Spleen (tissue), 11 donors: ENCODE measurements around the gene CCDC180. TPM values are rescaled to one million over a fixed set of nuclear protein-coding genes. Genes with fewer than 3 reads are reported as not detected.

Experiments
- DNase-seq: peaks from one replicate; pipeline ENCODE4 v3.0.0-alpha.2; 2020
- H3K27ac ChIP-seq, 8 donors: fragments of 200-600 bp; sonication (generic) in 7 of 8; 1 replicate in 4 of 8; 2 replicates in 4 of 8; pipeline versions ENCODE4 v1.5.0 to v1.8.0; 2016 to 2021; ENCODE audit warnings: inconsistent platforms in 4 of 8, mild to moderate bottlenecking in 4 of 8, moderate library complexity in 1 of 8
- H3K27me3 ChIP-seq, 7 donors: fragments of 200-600 bp; sonication (generic) in 6 of 7; replicated peaks in 1 of 7; 1 replicate in 4 of 7; 2 replicates in 3 of 7; pipeline versions ENCODE4 v1.5.0 to v1.8.0; 2016 to 2021; ENCODE audit warnings: inconsistent platforms in 3 of 7, mild to moderate bottlenecking in 1 of 7
- H3K36me3 ChIP-seq, 6 donors: fragments of 200-600 bp; sonication (generic) in 5 of 6; 1 replicate in 4 of 6; 2 replicates in 2 of 6; pipeline versions ENCODE4 v1.5.0 to v1.8.0; 2016 to 2021; ENCODE audit warnings: inconsistent platforms in 2 of 6
- H3K4me1 ChIP-seq, 6 donors: fragments of 200-600 bp; sonication (generic) in 5 of 6; 1 replicate in 3 of 6; 2 replicates in 3 of 6; pipeline versions ENCODE4 v1.5.0 to v1.8.0; 2016 to 2021; ENCODE audit warnings: inconsistent platforms in 3 of 6
- H3K4me3 ChIP-seq, 8 donors: fragments of 200-600 bp; sonication (generic) in 7 of 8; 1 replicate in 4 of 8; 2 replicates in 4 of 8; pipeline versions ENCODE4 v1.5.0 to v1.8.0; 2016 to 2021; ENCODE audit warnings: inconsistent platforms in 4 of 8, mild to moderate bottlenecking in 4 of 8, moderate library complexity in 2 of 8
- H3K9me3 ChIP-seq, 8 donors: fragments of 200-600 bp; sonication (generic) in 7 of 8; 1 replicate in 4 of 8; 2 replicates in 4 of 8; pipeline versions ENCODE4 v1.5.0 to v1.8.0; 2016 to 2021; ENCODE audit warnings: inconsistent platforms in 4 of 8
- POLR2A ChIP-seq, 3 donors: fragments of 450-650 bp; IDR thresholded peaks; one replicate each; pipeline ENCODE4 v1.5.1; 2017; ENCODE audit warnings: antibody characterized with exemption in 3 of 3, mild to moderate bottlenecking in 1 of 3
- POLR2AphosphoS5 ChIP-seq, 3 donors: sonication (generic); formaldehyde crosslinking; IDR thresholded peaks; one replicate each; pipeline ENCODE4 v1.5.1; 2017; ENCODE audit warnings: antibody characterized with exemption in 3 of 3
- WGBS, 5 donors: extraction: QIAGEN DNeasy Blood & Tissue Kit in 3 of 5; methylation state at CpG; one replicate each; pipeline versions ENCODE4 v1.1.5 to v1.1.7; 2013 to 2018; 5-methylcytosine and 5-hydroxymethylcytosine counted together
- intact Hi-C: fragments of 100-400 bp; cut with DNase I; formaldehyde crosslinking; loops from one replicate; pipeline ENCODE4 v1.15.0; 2023; ENCODE audit warnings: low total_unique reads
- polyA plus RNA-seq, 3 donors: library from polyadenylated mRNA; stranded (reverse); fragments of 200-250 nt; gene quantifications; one replicate each; pipeline ENCODE4 v1.2.1, GENCODE V29; 2013
- total RNA-seq, 7 donors: library from RNA; depleted of rRNA in 3 of 7; stranded (reverse); fragments of >200 nt in 3 of 7; fragmentation: NEBNext Ultra II Directional in 4 of 7; extraction: Animal tissue kit (Norgen Biotek cat#: 25700) in 4 of 7; gene quantifications; one replicate each; pipeline versions ENCODE4 v1.1.0 to v1.2.1, GENCODE V29; 2016 to 2021
- TF ChIP-seq, protein P1 (sequence below), 11 experiments: fragments of 200-600 bp in 7 of 11; fragments of 450-650 bp in 4 of 11; sonication (generic) in 4 of 11; IDR thresholded peaks in 8 of 11; conservative IDR thresholded peaks in 3 of 11; 1 replicate in 7 of 11; 2 replicates in 4 of 11; pipeline versions ENCODE4 v1.4.0 to v1.8.0; 2016 to 2021; ENCODE audit warnings: antibody characterized with exemption in 11 of 11, inconsistent platforms in 4 of 11, mild to moderate bottlenecking in 1 of 11
- donor health status: healthy with polysubstance abuse.
- donor health status: DM: no; HTN: no; CAD: no; lungs with moderate emphysema.
- donor health status: DM: no; HTN: no; CAD: no.
- donor health status: Bipolar disorder and iron deficiency.
- donor health status: healthy.
- donor health status: DM: no; HTN: no; CAD: no.
- donor health status: DM: yes; HTN: yes; CAD: no.

Gene CCDC180
- total and polyA plus RNA-seq, 10 donors, result 3.3 to 14.7 (median 7.3) TPM

DNA sequence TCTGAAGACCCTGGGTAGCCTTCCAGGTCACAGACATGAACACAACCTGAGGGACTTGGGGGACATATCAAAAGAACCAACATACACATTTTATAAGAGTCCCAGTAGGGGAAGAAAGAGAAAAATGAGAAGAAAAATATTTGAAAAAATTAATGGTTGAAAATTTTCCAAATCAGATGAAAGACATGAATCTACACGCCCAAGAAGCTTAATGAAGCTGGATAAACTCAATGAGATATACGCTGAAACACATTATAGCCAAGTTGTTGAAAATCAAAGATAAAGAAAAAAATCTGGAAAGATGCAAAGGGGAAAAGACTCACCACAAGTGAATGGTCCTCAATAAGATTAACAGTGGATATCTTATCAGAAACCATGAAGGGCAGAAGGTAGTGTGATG lies 9.6 kb upstream of the CCDC180 start:
- H3K4me3 ChIP-seq, result no peak overlapping the region
- H3K27ac ChIP-seq, result no peak overlapping the region
- peaks cover 12 to 22% (median 18%) of the 10 kb centered on the region in 6 donors for H3K4me1 ChIP-seq
- H3K9me3 ChIP-seq, result peaks cover 0 to 13% (median 11%) of the 10 kb centered on the region in 8 donors
- TF ChIP-seq POLR2A (IDR thresholded peaks at IDR 0.05) (no peak), POLR2AphosphoS5 (IDR thresholded peaks at IDR 0.05) (no peak)
- TF ChIP-seq, protein P1, sequence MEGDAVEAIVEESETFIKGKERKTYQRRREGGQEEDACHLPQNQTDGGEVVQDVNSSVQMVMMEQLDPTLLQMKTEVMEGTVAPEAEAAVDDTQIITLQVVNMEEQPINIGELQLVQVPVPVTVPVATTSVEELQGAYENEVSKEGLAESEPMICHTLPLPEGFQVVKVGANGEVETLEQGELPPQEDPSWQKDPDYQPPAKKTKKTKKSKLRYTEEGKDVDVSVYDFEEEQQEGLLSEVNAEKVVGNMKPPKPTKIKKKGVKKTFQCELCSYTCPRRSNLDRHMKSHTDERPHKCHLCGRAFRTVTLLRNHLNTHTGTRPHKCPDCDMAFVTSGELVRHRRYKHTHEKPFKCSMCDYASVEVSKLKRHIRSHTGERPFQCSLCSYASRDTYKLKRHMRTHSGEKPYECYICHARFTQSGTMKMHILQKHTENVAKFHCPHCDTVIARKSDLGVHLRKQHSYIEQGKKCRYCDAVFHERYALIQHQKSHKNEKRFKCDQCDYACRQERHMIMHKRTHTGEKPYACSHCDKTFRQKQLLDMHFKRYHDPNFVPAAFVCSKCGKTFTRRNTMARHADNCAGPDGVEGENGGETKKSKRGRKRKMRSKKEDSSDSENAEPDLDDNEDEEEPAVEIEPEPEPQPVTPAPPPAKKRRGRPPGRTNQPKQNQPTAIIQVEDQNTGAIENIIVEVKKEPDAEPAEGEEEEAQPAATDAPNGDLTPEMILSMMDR (IDR thresholded peaks at IDR 0.05 in 8 of 11, conservative IDR thresholded peaks at IDR 0.05 in 3 of 11), result no peak
- intact Hi-C loops, result no loop called here
- H3K36me3 ChIP-seq, result peaks cover 0 to 26% (median 0%) of the 10 kb centered on the region in 6 donors
- DNase-seq, result no peak
- WGBS, 5 donors, result 61 to 97% (median 96%) methylated on average over 2 of the region's 2 CpGs
- no peaks in the 10 kb centered on the region for H3K27me3 ChIP-seq

DNA sequence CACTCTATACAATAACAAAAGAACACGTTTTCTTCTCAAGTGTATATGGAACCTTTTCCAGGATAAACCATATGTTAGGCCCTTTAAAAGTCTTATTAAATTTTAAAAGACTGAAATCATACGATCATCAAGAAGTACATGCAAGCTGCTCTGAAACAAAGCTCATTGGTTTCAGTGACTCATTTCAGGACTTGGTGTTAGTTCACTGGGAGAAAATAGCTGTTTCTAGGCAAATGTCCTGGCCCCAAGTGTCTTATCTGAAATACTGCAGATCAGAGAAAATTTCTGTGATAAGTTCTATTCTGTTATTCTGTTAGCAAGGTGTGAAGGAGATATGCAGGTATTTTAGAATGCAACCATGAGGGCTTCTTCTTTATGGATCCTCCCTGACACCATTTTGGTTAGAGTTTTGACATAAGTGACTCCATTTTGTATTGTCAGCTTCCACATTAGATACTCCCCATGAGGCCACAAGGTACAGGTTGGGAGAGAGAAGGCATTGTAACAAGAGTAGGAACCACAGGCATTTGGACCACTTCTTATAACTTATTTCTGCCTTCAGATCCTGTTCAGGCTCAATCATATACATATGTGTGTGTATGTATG lies 7.5 kb upstream of the CCDC180 start:
- Histone ChIP-seq H3K4me1 (peaks cover 0 to 2% (median under 1%) of the 10 kb centered on the region in 6 donors), H3K27me3 (no peaks in the 10 kb centered on the region), H3K27ac (no peak overlapping the region), H3K4me3 (no peak overlapping the region), H3K9me3 (peaks cover 0 to 18% (median 11%) of the 10 kb centered on the region in 8 donors), H3K36me3 (peaks cover 0 to 8% (median 0%) of the 10 kb centered on the region in 6 donors)
- no peak for DNase-seq
- intact Hi-C loops, result no loop called here
- 60 to 79% (median 72%) methylated on average over 2 of the region's 2 CpGs for WGBS, 5 donors
- TF ChIP-seq, protein P1 (IDR thresholded peaks at IDR 0.05 in 8 of 11, conservative IDR thresholded peaks at IDR 0.05 in 3 of 11), result no peak
- no peak for TF ChIP-seq POLR2A (IDR thresholded peaks at IDR 0.05)
- no peak for TF ChIP-seq POLR2AphosphoS5 (IDR thresholded peaks at IDR 0.05)

GRCh38 chr9:97300586-97300985 lies 6.9 kb upstream of the CCDC180 start:
- 87 to 100% (median 89%) methylated on average over 1 of the region's 1 CpG for WGBS, 5 donors
- Histone ChIP-seq H3K4me1 (no peaks in the 10 kb centered on the region), H3K36me3 (peaks cover 0 to 1% (median 0%) of the 10 kb centered on the region in 6 donors), H3K27ac (no peak overlapping the region), H3K9me3 (peaks cover 0 to 18% (median 11%) of the 10 kb centered on the region in 8 donors), H3K27me3 (no peaks in the 10 kb centered on the region), H3K4me3 (no peak overlapping the region)
- no peak for DNase-seq
- intact Hi-C loops, result no loop called here
- TF ChIP-seq POLR2A (IDR thresholded peaks at IDR 0.05) (no peak), POLR2AphosphoS5 (IDR thresholded peaks at IDR 0.05) (no peak)
- TF ChIP-seq, protein P1 (IDR thresholded peaks at IDR 0.05 in 8 of 11, conservative IDR thresholded peaks at IDR 0.05 in 3 of 11), result no peak

DNA sequence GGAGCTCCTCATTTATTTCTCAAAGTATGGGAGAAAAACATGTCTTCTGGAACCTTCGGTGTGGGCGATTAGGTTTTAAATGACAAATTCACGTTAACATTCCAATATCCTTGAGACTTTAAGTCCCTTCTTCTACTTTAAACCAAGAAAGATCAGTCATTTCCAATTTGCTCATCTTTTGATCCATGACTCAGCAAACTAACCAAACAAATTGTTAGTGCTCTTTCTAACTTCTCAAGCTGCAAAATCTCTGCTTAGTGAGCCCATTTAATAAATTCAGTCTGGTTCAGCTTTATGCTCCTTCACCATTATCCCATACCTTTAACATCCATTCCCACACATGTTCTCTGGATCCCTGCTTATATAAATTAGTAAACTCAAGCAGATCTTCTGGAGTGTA lies 5.5 kb upstream of the CCDC180 start:
- no peak overlapping the region for H3K27ac ChIP-seq
- peaks cover 0 to 18% (median 11%) of the 10 kb centered on the region in 8 donors for H3K9me3 ChIP-seq
- no peak for TF ChIP-seq POLR2AphosphoS5 (IDR thresholded peaks at IDR 0.05)
- no peak for TF ChIP-seq POLR2A (IDR thresholded peaks at IDR 0.05)
- TF ChIP-seq, protein P1 (IDR thresholded peaks at IDR 0.05 in 8 of 11, conservative IDR thresholded peaks at IDR 0.05 in 3 of 11), result no peak
- H3K27me3 ChIP-seq, result peaks cover 0 to 2% (median 0%) of the 10 kb centered on the region in 7 donors
- no peak for DNase-seq
- 94 to 98% (median 97%) methylated on average over 3 of the region's 3 CpGs for WGBS, 5 donors
- peaks cover 0 to 3% (median under 1%) of the 10 kb centered on the region in 6 donors for H3K4me1 ChIP-seq
- intact Hi-C loops, result no loop called here
- H3K4me3 ChIP-seq, result no peak overlapping the region
- H3K36me3 ChIP-seq, result no peaks in the 10 kb centered on the region
